NCI-H446 (cell line): Measurements from ENCODE around the gene FAM131C.
"Not testable (repeated sequence)": the region's sequence is repeated elsewhere in the genome, so short reads cannot be mapped to it uniquely, and the experiment has no call there.

Source experiments
- DNase-seq, 2 experiments: peaks; one replicate each; lab custom pipeline; 2025; lab: John Stamatoyannopoulos, UW

The FAM131C gene

DNA sequence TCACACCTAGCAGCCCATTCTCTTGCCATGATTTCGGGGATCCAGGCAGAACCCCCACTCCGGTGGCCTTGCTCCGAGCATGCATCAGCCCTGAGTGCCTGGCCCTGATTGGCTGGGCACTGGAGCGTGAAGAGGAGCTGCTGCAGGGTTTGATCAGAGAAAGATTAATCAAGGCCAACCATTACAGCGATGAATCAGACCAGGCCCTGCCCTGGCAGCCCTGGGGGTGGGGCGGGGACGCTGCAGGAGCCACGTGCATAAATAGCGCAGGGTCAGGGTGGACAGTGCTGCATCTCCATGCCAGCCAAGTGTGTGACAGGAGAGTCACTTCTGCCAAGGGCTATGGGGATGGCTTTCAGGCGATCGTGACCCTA is 3.4 kb upstream of the FAM131C start:
- DNase-seq: no peak

DNA sequence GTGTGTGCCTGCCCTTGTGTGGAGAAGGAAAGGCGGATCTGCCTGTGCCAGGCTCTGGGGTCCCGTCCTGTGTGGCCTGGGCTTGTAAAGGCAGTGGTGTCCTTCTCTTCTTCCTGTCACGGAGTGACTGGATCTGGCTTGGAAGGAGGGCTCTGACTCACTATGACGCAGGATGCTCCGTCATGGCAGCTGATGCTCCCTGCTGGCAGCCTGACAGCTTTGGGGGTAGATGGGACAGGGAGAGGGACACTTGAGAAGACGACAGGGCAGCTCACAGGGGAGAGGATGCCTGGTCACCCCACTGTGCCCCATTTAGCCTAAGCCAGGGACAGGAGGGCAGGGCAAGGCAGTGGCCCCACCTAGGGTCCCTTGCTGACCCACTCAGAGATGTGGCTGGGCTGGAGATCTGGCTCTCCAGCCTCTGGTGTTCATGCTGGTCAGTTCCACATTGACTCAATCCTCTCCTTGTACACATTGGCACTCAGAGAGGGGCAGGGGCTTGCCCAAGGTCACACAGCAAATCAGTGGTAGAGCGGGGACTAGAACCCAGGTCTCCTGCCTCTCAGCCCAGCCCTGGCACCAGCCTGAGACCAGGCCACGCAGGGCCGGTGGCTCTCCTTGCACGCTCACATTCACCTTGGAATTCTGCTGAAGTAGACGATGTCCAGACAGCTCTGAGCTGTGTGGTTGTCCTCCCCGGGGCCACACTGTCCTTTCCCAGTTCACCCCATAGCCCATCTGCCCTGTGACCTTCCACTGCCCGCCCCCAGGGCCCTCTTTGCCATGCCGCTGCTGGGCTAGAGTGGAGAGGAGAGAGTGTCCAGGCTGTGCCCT is 2.8 kb upstream of the FAM131C start:
- peak in 1 of 2 experiments; percentile 18 for DNase-seq

DNA sequence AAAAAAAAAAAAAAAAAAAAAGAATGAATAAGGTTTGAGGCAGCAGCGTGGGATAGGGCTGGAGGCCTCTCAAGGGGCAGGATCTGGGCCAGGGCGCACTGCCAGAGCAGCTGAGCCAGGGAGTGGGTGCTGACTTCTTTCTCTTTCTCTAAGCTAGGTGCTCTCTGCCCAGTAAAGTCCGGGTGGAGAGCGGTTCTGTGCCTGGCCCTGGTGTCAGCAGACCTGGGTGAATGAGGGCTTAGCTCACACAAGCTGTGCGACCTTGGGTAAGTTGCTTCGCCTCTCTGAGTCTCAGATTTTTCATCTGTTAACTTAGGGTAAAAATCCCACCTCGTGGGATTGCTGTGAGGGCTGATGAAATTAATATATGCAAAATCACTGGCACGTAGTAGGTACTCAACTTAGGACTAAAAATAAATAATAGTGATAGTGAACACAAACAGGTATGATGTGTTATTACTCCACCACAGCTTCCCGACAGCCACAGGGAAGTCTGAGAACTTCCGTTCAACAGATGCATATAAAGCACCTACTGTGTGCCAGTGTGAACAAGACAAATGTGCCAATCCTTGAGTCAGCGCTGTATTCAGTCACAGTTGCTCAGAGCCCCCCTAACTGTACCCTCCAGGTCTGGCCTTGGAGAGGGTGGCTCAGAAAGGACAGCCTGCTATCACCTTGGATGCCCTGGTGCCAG is 2.0 kb upstream of the FAM131C start:
- DNase-seq: peak in 1 of 2 experiments; percentile 43

DNA sequence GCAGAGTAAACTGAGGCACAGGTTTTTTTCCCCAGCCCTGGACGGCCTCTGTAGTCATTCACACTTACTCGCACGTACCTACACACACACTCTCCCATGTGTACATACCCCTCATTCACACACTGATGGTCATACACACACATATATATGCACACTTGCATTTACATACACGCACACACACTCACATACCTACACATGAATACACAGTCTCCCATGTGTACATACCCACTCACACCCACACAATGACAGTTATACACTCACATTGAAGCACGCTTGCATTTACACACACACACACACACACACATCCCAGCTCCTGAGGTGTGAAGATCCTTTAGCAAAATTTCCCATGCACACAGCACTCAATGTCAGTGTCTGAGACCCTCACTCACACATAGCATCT is 766 bp upstream of the FAM131C start:
- no peak for DNase-seq

DNA sequence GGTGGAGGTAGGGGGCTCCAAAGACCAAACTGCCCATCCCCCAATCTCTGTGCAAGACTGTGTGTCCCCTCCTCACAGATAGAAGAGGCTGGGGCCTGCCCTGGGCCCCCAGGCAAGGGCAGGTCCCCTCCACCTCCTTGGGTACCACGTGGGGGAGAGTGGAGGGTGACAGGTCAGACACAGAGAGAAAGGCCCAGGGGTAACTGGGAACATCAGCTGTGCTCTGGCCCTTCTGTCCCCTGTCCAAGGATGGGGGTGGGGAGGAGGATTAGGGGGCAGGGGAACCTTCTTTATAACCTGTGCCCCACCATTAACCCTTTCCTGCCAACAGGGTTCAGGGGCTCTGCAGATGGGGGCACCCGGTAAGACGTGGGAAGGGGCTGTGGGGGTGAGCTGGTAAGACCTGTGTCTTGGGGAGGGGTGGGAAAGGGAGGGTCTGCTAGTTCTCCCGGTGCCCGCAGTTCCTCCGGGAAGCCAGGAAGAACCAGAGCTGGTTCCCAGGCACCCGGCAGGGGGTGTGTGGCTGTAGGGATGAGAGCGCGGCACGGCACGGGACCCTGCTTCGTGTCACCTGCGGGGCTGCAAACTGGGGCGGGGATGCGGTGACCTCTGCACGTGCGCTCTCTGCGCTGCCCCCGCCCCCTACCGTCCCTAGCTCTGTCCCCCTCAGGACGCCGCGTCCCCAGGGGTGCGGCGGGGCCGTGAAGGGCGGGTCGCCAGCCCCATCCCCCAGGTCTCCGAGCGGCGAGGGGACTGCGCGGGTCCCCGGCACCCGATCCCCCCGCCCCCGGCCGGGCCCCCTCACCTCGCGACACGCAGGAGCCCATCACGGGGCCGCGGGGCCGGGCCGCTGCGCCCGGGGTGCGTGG is 601 bp downstream of the FAM131C start:
- DNase-seq: no peak

DNA sequence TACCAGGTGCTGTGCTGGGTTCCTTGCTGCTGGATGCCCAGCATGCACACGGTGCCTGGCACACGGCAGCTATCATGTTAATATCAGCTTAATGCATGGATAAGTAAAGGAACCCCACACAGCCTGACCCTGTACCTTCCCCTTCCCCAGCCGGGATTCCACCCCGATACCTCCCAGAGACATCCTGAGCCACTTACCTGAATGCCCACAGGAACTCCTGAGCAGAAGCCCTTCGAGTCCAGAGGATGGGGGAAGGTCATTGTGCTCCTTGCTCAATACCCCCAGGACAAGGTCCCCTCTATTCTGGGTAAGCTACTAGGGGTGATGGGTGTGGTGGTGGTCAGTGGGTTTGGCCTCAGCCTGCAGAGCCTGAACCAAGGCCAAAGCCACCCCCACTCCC is 1.4 kb downstream of the FAM131C start:
- DNase-seq: no peak

DNA sequence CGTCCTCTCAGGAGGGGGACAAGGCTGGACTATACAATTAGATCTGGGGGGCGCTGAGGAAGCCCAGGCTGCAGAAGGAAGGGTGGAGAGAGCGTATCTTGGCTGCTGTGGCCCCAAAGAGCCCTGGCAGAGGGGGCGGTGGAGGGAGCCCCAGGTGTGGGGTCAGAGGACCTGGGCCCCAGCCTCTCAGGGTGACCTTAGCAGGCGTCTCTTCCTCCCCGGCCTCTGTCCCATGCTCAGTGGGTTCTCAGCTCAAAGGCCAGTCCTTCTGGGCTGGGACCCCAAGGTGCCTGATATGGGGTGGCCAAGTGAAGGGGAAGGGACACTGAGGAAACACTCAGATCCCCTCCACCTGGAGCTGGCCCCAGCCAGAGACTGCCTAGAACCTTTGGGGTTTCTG is 1.8 kb downstream of the FAM131C start:
- no peak for DNase-seq

DNA sequence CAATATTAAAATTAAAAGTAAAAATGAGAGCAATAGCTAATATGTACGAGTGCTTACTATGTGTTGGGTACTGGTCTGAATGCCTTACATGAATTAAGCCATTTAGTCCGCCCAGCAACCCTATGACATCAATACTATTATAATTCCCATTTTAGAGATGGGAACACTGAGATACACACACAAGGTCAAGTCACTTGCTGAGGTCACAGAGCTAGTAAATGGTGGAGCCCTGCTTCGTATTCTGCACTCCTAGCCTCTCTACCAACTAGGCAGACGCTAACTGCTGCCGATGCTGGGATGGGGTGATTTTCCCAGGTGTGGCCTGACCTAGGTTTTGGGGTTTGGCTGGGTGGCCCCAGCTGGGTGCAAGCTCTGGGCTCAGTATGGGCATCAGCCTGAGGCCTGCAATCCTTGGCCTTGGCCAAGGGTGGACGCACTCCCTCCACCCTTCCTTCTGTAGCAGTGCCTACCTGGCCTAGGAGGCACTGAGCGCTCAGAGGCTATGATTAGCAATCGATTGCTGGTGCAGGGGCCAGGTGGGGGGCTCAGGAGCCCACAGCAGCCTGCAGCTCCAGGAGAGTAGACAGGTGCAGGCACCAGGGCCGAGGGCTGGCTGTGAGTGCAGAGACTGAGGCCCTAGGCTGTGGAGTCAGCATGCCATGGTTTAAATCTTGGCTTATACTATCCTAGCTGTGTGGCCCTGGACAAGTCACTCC is 2.7 kb downstream of the FAM131C start:
- DNase-seq: no peak

DNA sequence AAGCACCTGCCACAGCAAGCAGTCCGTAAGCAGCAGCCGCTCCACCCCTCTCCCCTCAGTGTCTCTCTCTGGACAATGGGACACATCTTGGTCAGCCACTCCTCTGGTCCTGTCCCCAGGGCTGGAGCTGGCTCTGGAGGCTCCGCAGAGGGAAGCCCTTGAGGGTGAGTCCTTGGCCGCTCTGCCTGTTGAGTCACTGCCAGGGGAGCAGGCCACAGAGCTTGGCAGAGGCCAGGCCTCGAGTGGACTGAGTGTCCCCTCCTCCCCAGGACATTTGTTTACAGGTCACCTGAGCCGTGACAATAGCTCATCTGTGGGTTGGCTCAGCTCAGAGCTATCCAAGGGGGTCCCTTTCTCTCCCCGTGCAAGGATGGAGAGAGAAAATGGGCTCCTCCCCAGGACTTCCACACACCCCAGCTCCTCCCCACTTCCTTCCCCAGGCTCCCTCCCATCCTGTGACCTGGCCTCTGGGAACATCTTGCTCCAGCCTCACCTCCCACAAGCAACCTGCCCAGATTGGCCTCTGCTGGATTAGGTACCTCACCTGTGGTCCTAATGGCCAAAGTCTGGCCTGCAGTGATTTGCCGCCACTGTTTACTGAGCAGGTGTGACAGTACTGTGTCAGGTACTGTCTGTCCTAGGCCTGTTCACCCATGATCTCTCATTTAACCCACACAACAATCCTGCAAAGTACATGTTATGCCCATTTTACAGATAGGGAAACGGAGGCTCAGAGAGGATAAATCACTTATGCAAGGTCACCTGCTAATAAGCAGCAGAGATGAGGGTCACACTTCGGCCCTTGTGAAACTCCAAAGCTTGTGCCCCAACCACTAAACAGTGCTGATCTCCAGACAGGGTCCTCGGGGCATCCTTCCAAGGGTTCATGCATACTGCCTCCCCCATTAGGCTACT is 4.8 kb downstream of the FAM131C start:
- no peak for DNase-seq

DNA sequence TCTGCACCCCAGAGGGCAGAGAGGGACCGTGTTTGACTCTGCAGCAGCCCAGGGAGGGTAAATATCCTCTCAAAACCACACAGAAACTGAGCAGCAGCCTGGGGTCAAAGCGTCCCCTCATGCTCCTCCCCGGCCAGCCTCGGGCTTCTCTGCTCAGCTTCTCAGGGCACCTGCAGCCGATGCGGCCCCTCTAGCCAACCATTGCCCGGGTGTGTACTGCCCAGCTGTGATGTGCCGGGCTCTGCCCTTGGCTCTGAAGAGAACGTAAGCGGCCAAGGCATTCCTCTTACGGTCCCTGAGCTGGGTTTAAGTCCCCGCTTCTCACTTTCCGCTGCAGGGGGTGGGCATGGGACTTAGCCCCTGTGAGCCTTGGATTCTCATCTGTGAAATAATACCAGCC is 5.5 kb downstream of the FAM131C start:
- no peak for DNase-seq

DNA sequence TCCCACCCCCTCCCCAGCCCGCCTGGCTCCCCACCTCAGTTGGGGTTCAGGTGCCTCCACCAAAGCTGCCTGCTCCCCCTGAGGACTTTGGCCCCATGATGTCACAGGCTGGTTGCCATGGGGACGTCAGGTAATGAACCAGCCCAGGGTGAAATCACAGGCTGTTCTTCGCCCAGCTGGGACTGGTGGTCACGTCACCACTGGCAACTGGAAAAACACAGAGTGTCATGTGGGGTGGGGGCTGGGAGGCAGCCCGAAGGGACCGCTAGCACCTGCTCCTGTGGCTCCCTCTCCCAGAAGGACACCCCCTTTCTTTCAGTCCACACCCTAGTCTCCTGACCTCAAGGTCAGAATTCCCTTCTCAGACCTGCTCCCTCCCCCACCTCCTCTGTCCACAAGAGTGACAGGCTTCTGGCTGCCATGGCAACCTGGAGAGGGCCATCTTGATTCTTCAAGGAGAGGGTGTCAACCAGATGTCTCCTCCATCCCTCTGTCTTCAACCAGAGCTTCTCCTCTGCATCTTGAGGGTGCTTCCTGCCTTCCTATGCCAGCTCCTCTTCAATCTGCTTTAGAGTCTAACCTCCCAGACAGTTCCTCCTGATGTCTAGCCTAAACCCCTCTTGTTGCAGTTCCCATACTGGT is 6.2 kb downstream of the FAM131C start:
- no peak for DNase-seq

DNA sequence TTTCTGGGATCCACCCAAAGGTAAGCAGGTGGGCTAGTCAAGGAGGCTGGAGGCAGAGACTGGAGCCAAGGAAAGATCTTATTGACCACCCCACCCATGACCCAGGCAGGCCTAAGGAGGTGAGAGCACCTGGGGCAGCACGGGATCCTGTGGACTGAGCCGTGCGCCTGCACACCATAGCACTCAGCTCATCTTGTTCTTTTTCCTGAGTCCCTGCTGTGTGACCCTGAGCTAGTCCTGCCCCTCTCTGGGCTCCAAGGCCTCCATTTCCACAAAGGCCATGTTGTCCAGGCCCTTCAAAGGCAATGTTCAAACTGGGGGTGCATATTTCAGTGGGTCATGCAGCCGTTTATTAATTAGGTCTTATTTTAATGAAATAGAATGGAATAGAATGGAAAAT is 7.2 kb downstream of the FAM131C start:
- no peak for DNase-seq

DNA sequence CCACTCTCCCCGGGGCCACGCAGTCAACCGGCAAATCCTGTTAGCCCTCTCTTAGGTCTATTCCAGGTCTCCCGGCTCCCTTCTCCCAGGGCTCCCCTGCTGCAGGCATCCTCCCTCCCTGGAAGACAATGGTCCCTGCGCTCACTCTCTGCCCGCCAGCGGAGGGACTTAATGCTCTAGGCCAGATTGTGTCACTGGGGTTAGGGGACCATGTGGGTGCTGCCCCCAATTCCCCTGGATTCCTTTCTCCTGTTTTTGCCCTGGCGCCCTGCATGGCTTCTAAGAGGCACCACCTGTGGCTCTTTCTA is 8.2 kb downstream of the FAM131C start:
- DNase-seq: no peak

DNA sequence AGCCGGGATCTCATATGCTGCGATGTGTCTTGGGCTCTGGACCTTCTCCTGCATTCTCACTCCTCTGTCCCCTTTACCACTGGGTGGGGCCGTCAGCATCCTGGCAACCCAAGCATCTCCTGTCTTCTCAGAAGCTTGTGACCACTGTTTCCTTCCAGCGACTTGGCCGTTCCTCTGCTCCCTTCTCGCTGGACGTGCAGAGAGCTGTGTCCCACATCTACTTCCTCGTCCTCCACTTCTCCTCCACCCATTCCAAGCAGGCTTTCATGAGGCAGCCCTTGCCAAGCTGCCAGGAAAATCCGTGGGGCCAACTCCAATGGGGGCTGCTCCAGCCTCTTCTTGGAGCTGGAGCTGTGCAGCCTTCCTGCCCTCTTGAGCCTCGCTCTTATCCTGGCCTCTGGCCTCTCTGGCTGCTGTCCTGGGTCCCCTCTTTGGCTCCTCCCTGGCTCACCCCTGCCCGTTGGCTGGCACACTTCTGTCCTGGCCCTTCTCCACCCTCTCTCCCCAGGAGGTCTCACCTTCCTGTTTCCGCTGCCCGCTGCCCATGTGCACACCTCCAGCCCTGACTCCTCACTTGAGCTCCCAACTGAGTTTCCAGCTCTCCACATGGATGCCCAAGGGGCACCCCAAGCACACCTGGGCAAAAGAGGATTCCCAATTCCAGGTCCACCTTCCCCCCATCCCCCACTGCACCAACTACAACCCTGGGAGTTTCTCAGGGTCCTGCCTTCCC is 8.7 kb downstream of the FAM131C start:
- DNase-seq: no peak

DNA sequence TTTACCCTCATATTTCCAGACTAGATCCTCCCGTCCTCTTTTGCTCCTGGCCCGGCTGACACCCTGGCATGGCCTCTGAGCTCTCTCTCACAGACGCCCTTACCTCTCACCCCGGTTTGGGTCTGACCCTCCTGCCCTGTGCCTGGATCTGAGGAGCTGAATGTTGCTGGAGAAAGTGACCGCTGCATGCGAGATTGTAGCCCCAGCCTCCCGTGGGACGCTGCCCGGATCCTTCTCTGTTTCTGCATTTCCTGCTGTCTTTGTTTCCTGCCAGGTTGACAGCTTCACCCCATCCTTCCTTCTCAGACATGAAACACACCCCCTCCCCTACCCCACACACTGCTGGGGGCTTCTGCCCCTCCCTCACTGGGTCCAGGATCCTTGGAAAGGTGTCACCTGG is 9.5 kb downstream of the FAM131C start:
- DNase-seq: no peak

DNA sequence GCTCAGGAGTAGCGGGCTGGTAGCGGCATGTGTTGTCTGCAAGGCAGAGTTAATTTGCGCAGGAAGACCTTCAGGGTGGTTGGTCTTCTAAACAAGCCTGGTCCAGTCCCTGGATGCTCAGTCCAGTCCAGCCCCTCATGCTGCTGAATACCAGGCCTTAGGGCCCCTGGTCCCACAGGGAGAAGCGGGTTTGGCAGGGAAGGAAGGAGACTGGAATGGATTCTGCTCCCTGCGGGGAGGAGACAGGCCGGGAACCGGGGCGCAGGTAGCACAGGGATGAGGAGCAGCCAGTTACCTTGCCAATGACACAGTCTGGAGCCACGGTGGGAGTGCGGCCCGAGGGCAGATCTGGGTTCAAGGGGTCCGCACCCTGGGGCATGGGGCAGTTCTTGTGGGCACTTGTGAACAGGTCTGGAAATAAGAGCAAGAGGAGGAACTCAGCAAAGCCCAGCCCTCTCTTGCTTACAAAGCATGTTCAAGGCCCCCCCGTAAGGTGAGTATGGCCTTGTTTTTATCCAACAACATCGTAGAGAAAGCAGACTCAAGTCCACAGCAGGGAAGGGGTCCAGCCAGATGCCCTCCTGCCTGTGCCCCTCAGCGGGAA is 10.1 kb downstream of the FAM131C start:
- DNase-seq: no peak

DNA sequence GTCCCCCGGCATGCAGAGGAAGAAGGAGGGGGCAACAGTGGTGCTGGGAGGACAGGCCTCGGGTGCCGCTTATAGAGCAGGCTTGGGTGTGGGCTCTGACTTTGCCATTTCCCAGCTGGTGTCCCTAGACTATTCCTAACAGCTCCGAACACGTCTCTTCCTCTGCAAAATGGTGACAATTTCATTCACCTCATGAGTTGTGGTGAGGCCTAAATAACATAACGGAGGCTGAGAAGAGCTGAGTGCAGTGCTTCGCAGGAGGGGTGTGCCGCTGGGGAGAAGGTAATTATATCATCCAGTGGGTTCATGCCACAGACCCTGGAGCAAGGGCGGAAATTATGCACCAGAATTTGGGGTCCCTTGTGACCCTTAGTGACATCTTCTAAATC is 10.8 kb downstream of the FAM131C start:
- not testable (repeated sequence) for DNase-seq

DNA sequence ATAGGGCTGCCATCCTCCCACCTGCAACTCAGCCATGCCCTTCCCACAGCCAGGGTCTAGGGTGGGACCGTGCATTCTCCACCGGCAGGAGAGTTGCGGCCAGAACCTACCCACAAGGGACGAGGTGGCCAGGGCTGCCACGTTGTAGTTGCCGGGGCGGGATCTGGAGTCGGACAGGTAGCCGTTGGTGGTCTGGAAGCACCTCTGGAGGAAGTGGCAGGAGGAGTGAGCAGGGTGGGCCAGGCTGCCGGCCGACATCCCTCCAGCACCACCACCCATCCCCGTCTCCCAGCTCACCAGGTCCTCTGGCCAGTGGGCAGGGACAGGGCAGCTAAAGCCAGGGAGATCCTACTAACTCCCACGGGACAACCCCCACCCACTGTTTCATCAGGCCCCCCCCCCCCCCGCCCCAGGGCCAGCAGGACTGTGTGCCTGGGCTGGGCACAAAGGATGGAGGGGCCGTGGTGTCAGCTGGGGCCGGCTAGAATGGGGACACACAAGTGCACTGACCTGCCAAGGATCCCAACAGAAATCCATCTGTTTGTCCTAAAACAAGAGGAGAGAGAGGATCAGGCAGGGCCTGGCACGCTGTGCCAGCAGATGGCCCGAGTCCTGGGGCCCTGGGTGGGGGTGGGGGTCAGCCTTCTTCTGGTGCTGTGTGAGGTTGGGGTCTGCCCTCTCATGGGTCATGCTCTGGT is 11.3 kb downstream of the FAM131C start:
- DNase-seq: not testable (repeated sequence)

DNA sequence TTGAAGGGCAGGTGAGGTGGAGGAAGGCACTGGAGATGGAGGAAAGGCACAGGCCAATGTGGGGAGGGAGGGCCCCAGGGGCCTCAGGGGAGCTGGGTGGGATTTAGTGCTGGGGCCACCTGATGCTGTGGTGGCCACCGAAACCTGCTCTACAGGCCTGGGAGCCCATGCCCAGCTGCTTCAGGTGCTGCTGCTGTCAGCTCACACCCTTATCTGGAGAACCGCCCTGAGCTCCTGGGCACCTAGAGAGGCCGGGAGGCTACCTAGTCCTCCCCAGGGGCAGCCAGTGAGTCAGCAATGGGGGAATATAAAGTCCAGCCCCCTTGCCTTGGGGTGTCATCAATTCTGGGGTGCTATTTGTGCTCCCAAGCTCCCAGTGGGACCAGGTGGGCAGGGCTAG is 12.2 kb downstream of the FAM131C start:
- no peak for DNase-seq
